HL-60 (cell line): Measurements from ENCODE around the gene CACNA1C.

Experiments
- GABPA ChIP-seq: IDR thresholded peaks from 2 replicates; pipeline ENCODE4 v1.6.1; 2012; ENCODE audit warnings: low read depth
- POLR2AphosphoS5 ChIP-seq: IDR thresholded peaks from 2 replicates; pipeline ENCODE4 v1.6.1; 2012; ENCODE audit warnings: low read depth
- SPI1 ChIP-seq: IDR thresholded peaks from 2 replicates; pipeline ENCODE4 v1.6.1; 2012; ENCODE audit warnings: low read depth, mild to moderate bottlenecking, borderline replicate concordance
- TF ChIP-seq, protein P1 (sequence below): IDR thresholded peaks from one replicate; pipeline ENCODE4 v1.5.1; 2011; ENCODE audit warnings: low read length, control low read depth, inconsistent platforms; ENCODE audit not compliant: insufficient read depth

DNA sequence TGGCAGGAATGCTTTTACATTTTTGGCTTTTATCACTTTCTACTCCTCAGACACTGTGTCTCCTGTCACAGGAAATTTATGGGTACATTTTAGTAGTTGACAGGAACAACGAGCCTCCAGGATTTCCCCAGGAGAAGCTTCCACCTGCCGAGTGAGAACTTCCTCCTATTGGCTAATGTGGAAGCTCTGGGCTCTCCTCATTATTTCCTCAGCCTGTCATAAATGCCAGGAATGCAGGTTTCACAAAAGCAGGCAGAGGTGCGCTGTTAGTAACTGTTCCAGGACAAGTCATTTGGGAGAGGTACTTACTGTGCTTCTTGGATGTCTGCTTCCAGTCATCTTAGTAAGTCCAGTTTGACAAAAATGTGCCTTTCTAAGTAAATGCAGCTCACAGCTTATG is 29.4 kb upstream of the CACNA1C start:
- TF ChIP-seq, protein P1, sequence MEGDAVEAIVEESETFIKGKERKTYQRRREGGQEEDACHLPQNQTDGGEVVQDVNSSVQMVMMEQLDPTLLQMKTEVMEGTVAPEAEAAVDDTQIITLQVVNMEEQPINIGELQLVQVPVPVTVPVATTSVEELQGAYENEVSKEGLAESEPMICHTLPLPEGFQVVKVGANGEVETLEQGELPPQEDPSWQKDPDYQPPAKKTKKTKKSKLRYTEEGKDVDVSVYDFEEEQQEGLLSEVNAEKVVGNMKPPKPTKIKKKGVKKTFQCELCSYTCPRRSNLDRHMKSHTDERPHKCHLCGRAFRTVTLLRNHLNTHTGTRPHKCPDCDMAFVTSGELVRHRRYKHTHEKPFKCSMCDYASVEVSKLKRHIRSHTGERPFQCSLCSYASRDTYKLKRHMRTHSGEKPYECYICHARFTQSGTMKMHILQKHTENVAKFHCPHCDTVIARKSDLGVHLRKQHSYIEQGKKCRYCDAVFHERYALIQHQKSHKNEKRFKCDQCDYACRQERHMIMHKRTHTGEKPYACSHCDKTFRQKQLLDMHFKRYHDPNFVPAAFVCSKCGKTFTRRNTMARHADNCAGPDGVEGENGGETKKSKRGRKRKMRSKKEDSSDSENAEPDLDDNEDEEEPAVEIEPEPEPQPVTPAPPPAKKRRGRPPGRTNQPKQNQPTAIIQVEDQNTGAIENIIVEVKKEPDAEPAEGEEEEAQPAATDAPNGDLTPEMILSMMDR, result no peak
- TF ChIP-seq POLR2AphosphoS5, result no peak
- TF ChIP-seq GABPA, result no peak
- no peak for TF ChIP-seq SPI1
